ENCODE results near the gene KRTAP10-1. TPM values are rescaled to one million over a fixed set of nuclear protein-coding genes. Genes with fewer than 3 reads are reported as not detected.

The KRTAP10-1 gene
- total RNA-seq, 1 donor, result not detected

Other genes starting within 250 kb of the KRTAP10-1 start
- 61.3 TPM for gene PFKL, start 240.1 kb downstream of the KRTAP10-1 start, total RNA-seq
- gene CFAP410, start 200.8 kb downstream of the KRTAP10-1 start, total RNA-seq, result 17.6 TPM
- 2.2 TPM for gene TRPM2, start 186.6 kb downstream of the KRTAP10-1 start, total RNA-seq
- gene LRRC3, start 84.7 kb downstream of the KRTAP10-1 start, total RNA-seq, result 0.31 TPM
- gene KRTAP10-2, start 11.3 kb upstream of the KRTAP10-1 start, total RNA-seq, result not detected
- not detected for gene KRTAP10-3, start 18.6 kb upstream of the KRTAP10-1 start, total RNA-seq
- not detected for gene KRTAP10-4, start 33.5 kb upstream of the KRTAP10-1 start, total RNA-seq
- gene KRTAP10-5, start 40.4 kb upstream of the KRTAP10-1 start, total RNA-seq, result not detected
- not detected for gene KRTAP10-6, start 52.3 kb upstream of the KRTAP10-1 start, total RNA-seq
- not detected for gene KRTAP10-7, start 60.4 kb upstream of the KRTAP10-1 start, total RNA-seq
- not detected for gene KRTAP10-8, start 71.9 kb upstream of the KRTAP10-1 start, total RNA-seq
- gene KRTAP10-9, start 86.9 kb upstream of the KRTAP10-1 start, total RNA-seq, result not detected
- gene KRTAP10-10, start 97.2 kb upstream of the KRTAP10-1 start, total RNA-seq, result not detected
- gene KRTAP10-11, start 106.2 kb upstream of the KRTAP10-1 start, total RNA-seq, result not detected
- gene KRTAP12-4, start 114.5 kb upstream of the KRTAP10-1 start, total RNA-seq, result not detected
- not detected for gene KRTAP12-3, start 117.7 kb upstream of the KRTAP10-1 start, total RNA-seq
- not detected for gene KRTAP12-2, start 126.7 kb upstream of the KRTAP10-1 start, total RNA-seq
- not detected for gene KRTAP12-1, start 142.0 kb upstream of the KRTAP10-1 start, total RNA-seq
- gene KRTAP10-12, start 157.0 kb upstream of the KRTAP10-1 start, total RNA-seq, result not detected
- gene TSPEAR, start 171.4 kb upstream of the KRTAP10-1 start, total RNA-seq, result not detected